Activated B cell treated with CpG ODN at 0.5 μM for 24 hours (primary cell): Measurements from ENCODE around the gene HSD11B2. TPM values are rescaled to one million over a fixed set of nuclear protein-coding genes. Genes with fewer than 3 reads are reported as not detected.

Experiments used
- ATAC-seq: fragments of 200-7000 bp; cut with Tn5 transposase; one replicate; pipeline ENCODE4 v1.10.0; 2021; ENCODE audit warnings: low read depth, mild to moderate bottlenecking, moderate library complexity
- CTCF ChIA-PET: fragments of 350-600 bp; sonication (Branson Sonifier 250); formaldehyde crosslinking; loops from one replicate; lab custom pipeline; 2021; ENCODE audit warnings: antibody characterized with exemption; lab: Charles Lee
- POLR2A ChIA-PET: fragments of 350-600 bp; sonication (Branson Sonifier 250); formaldehyde crosslinking; loops from one replicate; lab custom pipeline; 2021; ENCODE audit warnings: antibody characterized with exemption; lab: Charles Lee
- DNase-seq: peaks from one replicate; pipeline ENCODE4 v3.0.0; 2022
- H3K27ac Mint-ChIP-seq: one replicate; pipeline ENCODE4 v1.8.0; 2020; ENCODE audit warnings: mixed read lengths
- H3K27me3 Mint-ChIP-seq: one replicate; pipeline ENCODE4 v1.8.0; 2021; ENCODE audit warnings: mixed read lengths
- H3K36me3 Mint-ChIP-seq: one replicate; pipeline ENCODE4 v1.8.0; 2021; ENCODE audit warnings: low read depth, mixed read lengths
- H3K4me1 Mint-ChIP-seq: one replicate; pipeline ENCODE4 v1.8.0; 2021; ENCODE audit warnings: mixed read lengths
- H3K4me3 Mint-ChIP-seq: one replicate; pipeline ENCODE4 v1.8.0; 2020; ENCODE audit warnings: mild to moderate bottlenecking, mixed read lengths
- H3K9me3 Mint-ChIP-seq: one replicate; pipeline ENCODE4 v1.8.0; 2020; ENCODE audit warnings: mixed read lengths
- intact Hi-C: fragments of 100-400 bp; cut with micrococcal nuclease; formaldehyde crosslinking; loops from one replicate; pipeline ENCODE4 v1.15.1; 2024
- total RNA-seq: library from RNA; stranded (reverse); gene quantifications from 2 replicates; pipeline ENCODE4 v1.2.3, GENCODE V29; 2022
- TF ChIP-seq, protein P1 (sequence below): fragments of 200-600 bp; IDR thresholded peaks from one replicate; pipeline ENCODE4 v1.8.0; 2022; ENCODE audit warnings: antibody characterized with exemption, mild to moderate bottlenecking

The HSD11B2 gene
- total RNA-seq, 1 donor from 2014 or later: 0.49 TPM

GRCh38 chr16:67404740-67405226 lies 26.1 kb upstream of the HSD11B2 start:
- POLR2A ChIA-PET: no interaction called here
- H3K9me3 Mint-ChIP-seq: no peaks in the 10 kb centered on the region
- H3K36me3 Mint-ChIP-seq: no peaks in the 10 kb centered on the region
- intact Hi-C loops: no loop called here
- no peak for DNase-seq
- TF ChIP-seq, protein P1, sequence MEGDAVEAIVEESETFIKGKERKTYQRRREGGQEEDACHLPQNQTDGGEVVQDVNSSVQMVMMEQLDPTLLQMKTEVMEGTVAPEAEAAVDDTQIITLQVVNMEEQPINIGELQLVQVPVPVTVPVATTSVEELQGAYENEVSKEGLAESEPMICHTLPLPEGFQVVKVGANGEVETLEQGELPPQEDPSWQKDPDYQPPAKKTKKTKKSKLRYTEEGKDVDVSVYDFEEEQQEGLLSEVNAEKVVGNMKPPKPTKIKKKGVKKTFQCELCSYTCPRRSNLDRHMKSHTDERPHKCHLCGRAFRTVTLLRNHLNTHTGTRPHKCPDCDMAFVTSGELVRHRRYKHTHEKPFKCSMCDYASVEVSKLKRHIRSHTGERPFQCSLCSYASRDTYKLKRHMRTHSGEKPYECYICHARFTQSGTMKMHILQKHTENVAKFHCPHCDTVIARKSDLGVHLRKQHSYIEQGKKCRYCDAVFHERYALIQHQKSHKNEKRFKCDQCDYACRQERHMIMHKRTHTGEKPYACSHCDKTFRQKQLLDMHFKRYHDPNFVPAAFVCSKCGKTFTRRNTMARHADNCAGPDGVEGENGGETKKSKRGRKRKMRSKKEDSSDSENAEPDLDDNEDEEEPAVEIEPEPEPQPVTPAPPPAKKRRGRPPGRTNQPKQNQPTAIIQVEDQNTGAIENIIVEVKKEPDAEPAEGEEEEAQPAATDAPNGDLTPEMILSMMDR: no peak
- no peak overlapping the region for H3K4me3 Mint-ChIP-seq
- peaks cover 8% of the 10 kb centered on the region for H3K27me3 Mint-ChIP-seq
- no peak overlapping the region for H3K27ac Mint-ChIP-seq
- H3K4me1 Mint-ChIP-seq: no peaks in the 10 kb centered on the region
- CTCF ChIA-PET: no interaction called here
- ATAC-seq: no peak

DNA sequence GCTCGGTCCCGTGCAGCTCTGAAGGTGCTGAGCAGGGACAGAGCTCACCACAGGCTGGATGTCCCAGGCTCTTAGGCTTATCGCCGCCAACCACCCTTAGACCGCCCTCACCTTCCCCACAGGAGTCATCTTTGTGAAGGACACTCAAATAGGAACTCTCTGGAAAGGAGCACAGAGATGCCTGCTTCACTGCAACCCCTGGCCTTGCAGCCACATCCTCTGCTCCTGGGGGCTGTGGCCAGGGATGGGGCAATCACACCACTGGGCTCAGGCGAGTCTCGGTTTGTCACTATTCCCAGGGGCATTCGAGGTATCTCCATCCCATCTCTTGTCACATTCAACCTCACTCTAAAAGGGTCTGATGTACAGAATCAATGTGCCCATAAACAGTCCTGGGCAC lies 25.6 kb upstream of the HSD11B2 start:
- ATAC-seq (no peak), DNase-seq (no peak)
- H3K4me1 Mint-ChIP-seq: no peaks in the 10 kb centered on the region
- H3K4me3 Mint-ChIP-seq: no peak overlapping the region
- H3K27ac Mint-ChIP-seq: no peak overlapping the region
- intact Hi-C loops: no loop called here
- H3K9me3 Mint-ChIP-seq: no peaks in the 10 kb centered on the region
- H3K36me3 Mint-ChIP-seq: no peaks in the 10 kb centered on the region
- TF ChIP-seq, protein P1: no peak
- CTCF ChIA-PET: no interaction called here
- POLR2A ChIA-PET: no interaction called here
- peaks cover 8% of the 10 kb centered on the region for H3K27me3 Mint-ChIP-seq

DNA sequence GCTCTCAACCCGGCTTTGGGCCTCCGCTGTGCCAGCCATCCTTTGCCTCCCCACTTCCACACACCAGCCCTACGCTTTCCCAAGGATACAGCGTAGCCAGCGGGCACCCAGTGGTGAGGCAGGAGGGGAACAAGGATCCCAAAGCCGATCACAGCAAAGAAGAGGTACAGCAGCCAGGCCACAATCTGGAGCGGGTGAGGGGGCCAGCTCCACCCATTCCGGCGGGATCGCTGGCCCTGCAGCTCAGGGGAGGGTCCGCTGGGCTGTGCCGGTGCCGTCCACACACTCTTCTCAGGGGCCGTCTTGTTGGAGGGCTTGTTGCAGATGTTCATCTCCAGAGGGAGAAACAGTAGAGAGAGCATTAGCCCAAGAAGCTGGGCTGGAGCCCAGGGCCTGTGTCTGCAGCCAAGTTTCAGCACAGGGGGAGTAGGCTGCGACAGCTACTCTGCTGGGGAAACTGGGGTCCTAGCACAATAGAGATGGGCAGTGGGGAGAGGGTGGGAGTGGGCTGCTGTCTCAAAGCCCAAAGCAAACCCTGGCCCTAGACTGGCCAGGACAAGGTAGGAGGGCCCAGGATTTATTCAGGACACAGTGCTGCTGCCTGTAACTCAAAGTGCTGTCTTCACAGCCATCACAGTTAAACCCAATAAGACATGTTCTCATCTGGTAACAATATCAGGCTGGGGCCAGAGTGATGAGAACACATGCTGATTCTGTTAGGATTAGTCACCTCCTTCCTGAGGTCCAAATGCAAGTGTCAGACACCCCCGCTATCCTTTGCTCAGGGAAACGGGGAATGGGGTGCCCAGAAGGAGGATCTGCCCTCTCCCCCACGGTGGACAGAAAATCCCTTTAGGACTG lies 24.6 kb upstream of the HSD11B2 start:
- ChIA-PET CTCF (interaction anchor here (1.5 kb wide), 1 partner anchor 10 kb away, joined by 3 read pairs; the partner anchor contains the start of gene ZDHHC1), POLR2A (no interaction called here)
- Mint-ChIP-seq H3K27me3 (peaks cover 6% of the 10 kb centered on the region), H3K27ac (no peak overlapping the region), H3K4me1 (no peaks in the 10 kb centered on the region), H3K4me3 (no peak overlapping the region), H3K9me3 (no peaks in the 10 kb centered on the region), H3K36me3 (no peaks in the 10 kb centered on the region)
- DNase-seq (no peak), ATAC-seq (no peak)
- TF ChIP-seq, protein P1: no peak
- intact Hi-C loops: no loop called here

- DNase-seq (no peak), ATAC-seq (no peak)
- ChIA-PET POLR2A (no interaction called here), CTCF (interaction anchor here (1.5 kb wide), 1 partner anchor 9 kb away, joined by 3 read pairs; the partner anchor contains the start of gene ZDHHC1)
- Mint-ChIP-seq H3K36me3 (no peaks in the 10 kb centered on the region), H3K27me3 (peaks cover 1% of the 10 kb centered on the region), H3K9me3 (no peaks in the 10 kb centered on the region), H3K27ac (no peak overlapping the region), H3K4me3 (no peak overlapping the region), H3K4me1 (no peaks in the 10 kb centered on the region)
- intact Hi-C loops: no loop called here
- TF ChIP-seq, protein P1: no peak
Measured at GRCh38 chr16:67407176-67407787, 23.6 kb upstream of the HSD11B2 start.
